ENCODE data around the gene FMNL2. TPM values are rescaled to one million over a fixed set of nuclear protein-coding genes. Genes with fewer than 3 reads are reported as not detected.

The FMNL2 gene
- total RNA-seq, 1 experiment from 2014 or later = 29.0 TPM

DNA sequence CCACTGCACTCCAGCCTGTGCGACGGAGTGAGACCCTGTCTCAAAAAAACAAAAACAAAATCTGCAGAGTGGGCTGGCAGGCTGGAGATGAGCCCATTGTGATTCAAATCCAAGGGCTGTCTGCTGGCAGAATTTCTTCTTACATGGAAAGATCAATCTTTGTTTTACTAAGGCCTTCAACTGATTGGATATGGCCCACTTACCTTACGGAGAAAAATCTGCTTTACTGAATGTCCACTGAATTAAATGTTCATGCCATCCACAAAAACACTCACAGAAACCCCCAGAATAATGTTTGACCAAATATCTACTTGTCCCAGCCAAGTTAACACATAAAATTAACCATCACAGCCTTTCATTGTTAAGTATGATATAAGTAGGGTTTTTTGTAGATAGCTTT lies 8.3 kb upstream of the FMNL2 start:
- Histone ChIP-seq H2AFZ (no peak overlapping the region), H3K36me3 (ENCODE audit: low read depth) (no peaks in the 10 kb centered on the region), H3K9me3 (ENCODE audit: insufficient read depth, low read depth) (no peaks in the 10 kb centered on the region), H3K27me3 (ENCODE audit: insufficient read depth, low read depth) (no peaks in the 10 kb centered on the region), H3K4me2 (no peak overlapping the region), H3K4me1 (replicated peaks; ENCODE audit: insufficient read depth) (no peaks in the 10 kb centered on the region), H3K4me3 (no peak overlapping the region), H3K79me2 (ENCODE audit: low read depth) (no peaks in the 10 kb centered on the region), H3K27ac (no peak overlapping the region), H4K20me1 (ENCODE audit: insufficient read depth) (no peaks in the 10 kb centered on the region), H3K9me2 (ENCODE audit: insufficient read depth) (no peaks in the 10 kb centered on the region; the same call in 1 of the 2 replicates), H3F3A (ENCODE audit: insufficient read depth, low read depth) (no peaks in the 10 kb centered on the region)
- POLR2A ChIA-PET (ENCODE audit: unreplicated experiment) = no interaction called here
- intact Hi-C loops (cut with micrococcal nuclease; ENCODE audit: unreplicated experiment) = no loop called here
- DNase-seq = no peak
- TF ChIP-seq, protein P1, sequence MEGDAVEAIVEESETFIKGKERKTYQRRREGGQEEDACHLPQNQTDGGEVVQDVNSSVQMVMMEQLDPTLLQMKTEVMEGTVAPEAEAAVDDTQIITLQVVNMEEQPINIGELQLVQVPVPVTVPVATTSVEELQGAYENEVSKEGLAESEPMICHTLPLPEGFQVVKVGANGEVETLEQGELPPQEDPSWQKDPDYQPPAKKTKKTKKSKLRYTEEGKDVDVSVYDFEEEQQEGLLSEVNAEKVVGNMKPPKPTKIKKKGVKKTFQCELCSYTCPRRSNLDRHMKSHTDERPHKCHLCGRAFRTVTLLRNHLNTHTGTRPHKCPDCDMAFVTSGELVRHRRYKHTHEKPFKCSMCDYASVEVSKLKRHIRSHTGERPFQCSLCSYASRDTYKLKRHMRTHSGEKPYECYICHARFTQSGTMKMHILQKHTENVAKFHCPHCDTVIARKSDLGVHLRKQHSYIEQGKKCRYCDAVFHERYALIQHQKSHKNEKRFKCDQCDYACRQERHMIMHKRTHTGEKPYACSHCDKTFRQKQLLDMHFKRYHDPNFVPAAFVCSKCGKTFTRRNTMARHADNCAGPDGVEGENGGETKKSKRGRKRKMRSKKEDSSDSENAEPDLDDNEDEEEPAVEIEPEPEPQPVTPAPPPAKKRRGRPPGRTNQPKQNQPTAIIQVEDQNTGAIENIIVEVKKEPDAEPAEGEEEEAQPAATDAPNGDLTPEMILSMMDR (conservative IDR thresholded peaks at IDR 0.05) = no peak
- no peak for TF ChIP-seq EZH2 (IDR thresholded peaks at IDR 0.05; ENCODE audit: low read depth)
- BruUV-seq (replicated peaks) = no TSS peak
- CTCF ChIA-PET = no interaction called here

DNA sequence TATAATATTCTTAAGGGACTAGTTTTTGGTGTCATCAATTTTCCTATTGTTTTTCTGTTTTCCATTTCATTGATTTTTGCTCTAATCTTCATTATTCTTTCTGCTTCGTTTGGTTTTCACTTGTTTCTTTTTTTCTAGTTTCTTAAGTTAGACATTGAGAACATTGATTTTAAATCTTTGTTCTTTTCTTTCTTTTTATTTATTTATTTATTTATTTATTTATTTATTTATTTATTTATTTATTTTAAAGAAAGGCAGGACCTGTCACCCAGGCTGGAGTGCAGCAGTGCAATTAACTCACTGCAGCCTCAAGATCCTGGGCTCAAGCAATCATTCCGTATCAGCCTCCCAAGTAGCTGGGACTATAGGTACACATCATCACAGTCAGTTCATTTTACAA lies 7.0 kb upstream of the FMNL2 start:
- Histone ChIP-seq H3K4me2 (no peak overlapping the region), H3K36me3 (ENCODE audit: low read depth) (no peaks in the 10 kb centered on the region), H4K20me1 (ENCODE audit: insufficient read depth) (no peaks in the 10 kb centered on the region), H2AFZ (no peak overlapping the region), H3K27ac (no peak overlapping the region), H3K4me1 (replicated peaks; ENCODE audit: insufficient read depth) (no peaks in the 10 kb centered on the region), H3K79me2 (ENCODE audit: low read depth) (no peaks in the 10 kb centered on the region), H3K27me3 (ENCODE audit: insufficient read depth, low read depth) (no peaks in the 10 kb centered on the region), H3K4me3 (no peak overlapping the region), H3K9me2 (ENCODE audit: insufficient read depth) (no peaks in the 10 kb centered on the region; the same call in 1 of the 2 replicates), H3K9me3 (ENCODE audit: insufficient read depth, low read depth) (no peaks in the 10 kb centered on the region), H3F3A (ENCODE audit: insufficient read depth, low read depth) (no peaks in the 10 kb centered on the region)
- ChIA-PET CTCF (no interaction called here), POLR2A (ENCODE audit: unreplicated experiment) (interaction anchor here (0.6 kb wide), 1 partner anchor 1550 kb away, joined by 8 read pairs; no protein-coding TSS in a partner anchor)
- DNase-seq = no peak
- no peak for TF ChIP-seq EZH2 (IDR thresholded peaks at IDR 0.05; ENCODE audit: low read depth)
- TF ChIP-seq, protein P1 (conservative IDR thresholded peaks at IDR 0.05) = no peak
- no TSS peak for BruUV-seq (replicated peaks)
- intact Hi-C loops (cut with micrococcal nuclease; ENCODE audit: unreplicated experiment) = no loop called here

DNA sequence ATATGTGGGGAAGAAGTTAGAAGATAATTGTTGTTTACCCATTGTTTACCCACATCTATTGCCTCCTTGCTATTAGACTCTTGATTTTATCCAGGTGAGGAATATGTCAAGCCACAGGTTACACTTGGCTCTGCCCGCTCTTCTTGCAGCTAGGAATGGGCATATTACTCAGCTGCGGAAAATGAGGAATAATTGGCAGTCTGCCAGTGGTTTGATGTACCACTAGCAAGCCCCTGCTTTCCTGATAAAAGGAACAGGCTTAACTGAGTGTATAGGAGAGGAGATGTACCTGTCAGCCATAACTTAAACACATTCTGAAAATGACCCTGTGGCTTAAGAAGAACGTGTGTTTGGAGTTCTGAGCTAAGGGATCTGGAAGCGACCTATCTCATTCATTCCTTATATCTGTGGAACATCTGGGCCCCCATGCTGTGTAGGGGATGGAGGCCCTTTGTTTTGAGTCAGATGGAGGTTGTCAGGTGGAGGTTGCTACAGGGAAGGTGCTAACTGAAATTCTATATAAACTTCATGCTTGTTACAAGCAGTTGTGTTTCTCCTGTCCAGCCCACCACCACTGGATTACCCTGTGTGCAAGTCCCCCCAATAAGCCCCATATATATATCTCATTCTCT lies 4.6 kb upstream of the FMNL2 start:
- no peak overlapping the region for H2AFZ ChIP-seq
- no peaks in the 10 kb centered on the region for H3K9me3 ChIP-seq (ENCODE audit: insufficient read depth, low read depth)
- no peak for DNase-seq
- intact Hi-C loops (cut with micrococcal nuclease; ENCODE audit: unreplicated experiment) = no loop called here
- H3K79me2 ChIP-seq (ENCODE audit: low read depth) = peaks cover under 1% of the 10 kb centered on the region; the same call in 1 of the 2 replicates
- POLR2A ChIA-PET (ENCODE audit: unreplicated experiment) = no interaction called here
- no peaks in the 10 kb centered on the region for H4K20me1 ChIP-seq (ENCODE audit: insufficient read depth)
- no peaks in the 10 kb centered on the region for H3K27me3 ChIP-seq (ENCODE audit: insufficient read depth, low read depth)
- TF ChIP-seq, protein P1 (conservative IDR thresholded peaks at IDR 0.05) = no peak
- TF ChIP-seq EZH2 (IDR thresholded peaks at IDR 0.05; ENCODE audit: low read depth) = no peak
- H3K4me2 ChIP-seq = no peak overlapping the region
- BruUV-seq (replicated peaks) = no TSS peak
- no peaks in the 10 kb centered on the region for H3K4me1 ChIP-seq (replicated peaks; ENCODE audit: insufficient read depth)
- H3K36me3 ChIP-seq (ENCODE audit: low read depth) = no peaks in the 10 kb centered on the region
- no peaks in the 10 kb centered on the region for H3K9me2 ChIP-seq (ENCODE audit: insufficient read depth)
- no peaks in the 10 kb centered on the region for H3F3A ChIP-seq (ENCODE audit: insufficient read depth, low read depth)
- H3K27ac ChIP-seq = no peak overlapping the region
- CTCF ChIA-PET = no interaction called here
- no peak overlapping the region for H3K4me3 ChIP-seq

All from PC-9 (cell line).